ENCODE data around the gene DPYSL5. TPM values are rescaled to one million over a fixed set of nuclear protein-coding genes. Genes with fewer than 3 reads are reported as not detected.
A peak's percentile ranks its signal among the peaks of the same experiment; 100 is the strongest.

The DPYSL5 gene
- total RNA-seq, 1 experiment from 2014 or later = not detected

GRCh38 chr2:26822877-26823276, 25.1 kb upstream of the DPYSL5 start:
- H3K27me3 ChIP-seq (ENCODE audit: low read length) = peaks cover 1% of the 10 kb centered on the region; the same call in 1 of the 2 replicates
- DNase-seq (no peak), ATAC-seq (no peak)
- ChIA-PET POLR2A (ENCODE audit: unreplicated experiment) (no interaction called here), CTCF (no interaction called here)
- H2AFZ ChIP-seq (ENCODE audit: low read length) = no peak overlapping the region
- H3F3A ChIP-seq (ENCODE audit: low read length, unreplicated experiment) = no peaks in the 10 kb centered on the region
- H3K4me2 ChIP-seq (ENCODE audit: low read length) = no peak overlapping the region
- no peak overlapping the region for H3K27ac ChIP-seq (ENCODE audit: low read length)
- H3K79me2 ChIP-seq (ENCODE audit: low read length) = no peaks in the 10 kb centered on the region
- H3K4me3 ChIP-seq (ENCODE audit: low read length) = no peak overlapping the region
- H3K4me1 ChIP-seq (ENCODE audit: insufficient read depth, low read length) = no peaks in the 10 kb centered on the region
- TF ChIP-seq CTCF (conservative IDR thresholded peaks at IDR 0.05; ENCODE audit: low read depth, low read length) (no peak), EZH2 (IDR thresholded peaks at IDR 0.05; ENCODE audit: low read length, unreplicated experiment) (no peak)
- H3K9ac ChIP-seq (ENCODE audit: low read length) = no peak overlapping the region
- no peaks in the 10 kb centered on the region for H3K9me2 ChIP-seq (replicated peaks; ENCODE audit: low read length)
- no peaks in the 10 kb centered on the region for H3K9me3 ChIP-seq (ENCODE audit: low read length)
- H4K20me1 ChIP-seq (ENCODE audit: low read length) = no peaks in the 10 kb centered on the region
- no TSS peak for BruUV-seq (replicated peaks)
- intact Hi-C loops (cut with micrococcal nuclease) = no loop called here
- no peaks in the 10 kb centered on the region for H3K36me3 ChIP-seq (ENCODE audit: low read depth, low read length)

- POLR2A ChIA-PET (ENCODE audit: unreplicated experiment) = no interaction called here
- no peak overlapping the region for H2AFZ ChIP-seq (ENCODE audit: low read length)
- no peaks in the 10 kb centered on the region for H3K79me2 ChIP-seq (ENCODE audit: low read length)
- no peak overlapping the region for H3K4me2 ChIP-seq (ENCODE audit: low read length)
- H3K27me3 ChIP-seq (ENCODE audit: low read length) = peaks cover 43% of the 10 kb centered on the region
- CTCF ChIA-PET = no interaction called here
- no peaks in the 10 kb centered on the region for H3F3A ChIP-seq (ENCODE audit: low read length, unreplicated experiment)
- intact Hi-C loops (cut with micrococcal nuclease) = no loop called here
- no peaks in the 10 kb centered on the region for H3K4me1 ChIP-seq (ENCODE audit: insufficient read depth, low read length)
- H3K36me3 ChIP-seq (ENCODE audit: low read depth, low read length) = no peaks in the 10 kb centered on the region
- ATAC-seq = peak; percentile 40; the same call in 1 of the 2 replicates
- no peak overlapping the region for H3K9ac ChIP-seq (ENCODE audit: low read length)
- H3K27ac ChIP-seq (ENCODE audit: low read length) = no peak overlapping the region
- peak; percentile 65 for DNase-seq
- no peaks in the 10 kb centered on the region for H3K9me3 ChIP-seq (ENCODE audit: low read length)
- no peak overlapping the region for H3K4me3 ChIP-seq (ENCODE audit: low read length)
- H3K9me2 ChIP-seq (replicated peaks; ENCODE audit: low read length) = no peaks in the 10 kb centered on the region
- no peaks in the 10 kb centered on the region for H4K20me1 ChIP-seq (ENCODE audit: low read length)
- no TSS peak for BruUV-seq (replicated peaks)
- TF ChIP-seq CTCF (conservative IDR thresholded peaks at IDR 0.05; ENCODE audit: low read depth, low read length) (no peak; the same call in 1 of the 2 replicates), EZH2phosphoT487 (IDR thresholded peaks at IDR 0.05; ENCODE audit: borderline replicate concordance, low read length) (no peak), EZH2 (IDR thresholded peaks at IDR 0.05; ENCODE audit: low read length, unreplicated experiment) (no peak)
Measured at GRCh38 chr2:26838121-26838906, 9.6 kb upstream of the DPYSL5 start.

- Histone ChIP-seq H3K9ac (ENCODE audit: low read length) (no peak overlapping the region), H3K4me1 (ENCODE audit: insufficient read depth, low read length) (no peaks in the 10 kb centered on the region), H3K27me3 (ENCODE audit: low read length) (peaks cover 61% of the 10 kb centered on the region), H3K9me2 (replicated peaks; ENCODE audit: low read length) (no peaks in the 10 kb centered on the region), H3K4me2 (ENCODE audit: low read length) (no peak overlapping the region), H4K20me1 (ENCODE audit: low read length) (no peaks in the 10 kb centered on the region), H2AFZ (ENCODE audit: low read length) (no peak overlapping the region), H3K9me3 (ENCODE audit: low read length) (no peaks in the 10 kb centered on the region), H3K4me3 (ENCODE audit: low read length) (no peak overlapping the region), H3K36me3 (ENCODE audit: low read depth, low read length) (no peaks in the 10 kb centered on the region), H3K79me2 (ENCODE audit: low read length) (no peaks in the 10 kb centered on the region), H3F3A (ENCODE audit: low read length, unreplicated experiment) (no peaks in the 10 kb centered on the region), H3K27ac (ENCODE audit: low read length) (no peak overlapping the region)
- ChIA-PET POLR2A (ENCODE audit: unreplicated experiment) (no interaction called here), CTCF (no interaction called here)
- TF ChIP-seq CTCF (conservative IDR thresholded peaks at IDR 0.05; ENCODE audit: low read depth, low read length) (peak; percentile 43), EZH2phosphoT487 (IDR thresholded peaks at IDR 0.05; ENCODE audit: borderline replicate concordance, low read length) (no peak)
- ATAC-seq (peak; percentile 55; the same call in 1 of the 2 replicates), DNase-seq (peak; percentile 48)
- intact Hi-C loops (cut with micrococcal nuclease) = no loop called here
- no TSS peak for BruUV-seq (replicated peaks)
Measured at GRCh38 chr2:26840937-26841610, 6.9 kb upstream of the DPYSL5 start.
